Measurements from ENCODE around the gene RAD51C. TPM values are rescaled to one million over a fixed set of nuclear protein-coding genes. Genes with fewer than 3 reads are reported as not detected.

The RAD51C gene
- total RNA-seq, 4 donors from 2014 or later = 7.9 to 18.4 (median 15.0) TPM

DNA sequence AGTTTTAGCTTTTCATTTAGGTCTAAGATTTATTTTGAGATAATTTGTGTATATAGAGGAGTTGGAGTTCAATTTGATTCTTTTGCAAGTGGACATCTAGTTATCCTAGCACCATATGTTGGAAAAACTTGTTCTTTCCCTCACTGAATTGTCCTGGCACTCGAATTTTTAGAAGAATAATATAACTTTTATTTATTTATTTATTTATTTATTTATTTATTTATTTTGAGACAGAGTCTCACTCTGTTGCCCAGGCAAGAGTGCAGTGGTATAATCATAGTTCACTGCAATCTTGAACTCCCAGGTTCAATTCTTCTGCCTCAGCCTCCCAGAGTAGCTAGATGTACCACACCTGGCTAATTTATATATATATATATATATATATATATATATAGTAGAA is 92.7 kb downstream of the RAD51C start:
- WGBS, 2 donors = 48 to 70% methylated on average over 1 of the region's 1 CpG
- DNase-seq (ENCODE audit: low spot score in 2 of 2) = no peak
- intact Hi-C loops (cut with DNase I; ENCODE audit: low total_unique reads) = no loop called here
- H3K4me3 ChIP-seq (ENCODE audit: low read depth, poor library complexity, severe bottlenecking) = no peak overlapping the region
- TF ChIP-seq POLR2A (IDR thresholded peaks at IDR 0.05) = no peak
- TF ChIP-seq, protein P1, sequence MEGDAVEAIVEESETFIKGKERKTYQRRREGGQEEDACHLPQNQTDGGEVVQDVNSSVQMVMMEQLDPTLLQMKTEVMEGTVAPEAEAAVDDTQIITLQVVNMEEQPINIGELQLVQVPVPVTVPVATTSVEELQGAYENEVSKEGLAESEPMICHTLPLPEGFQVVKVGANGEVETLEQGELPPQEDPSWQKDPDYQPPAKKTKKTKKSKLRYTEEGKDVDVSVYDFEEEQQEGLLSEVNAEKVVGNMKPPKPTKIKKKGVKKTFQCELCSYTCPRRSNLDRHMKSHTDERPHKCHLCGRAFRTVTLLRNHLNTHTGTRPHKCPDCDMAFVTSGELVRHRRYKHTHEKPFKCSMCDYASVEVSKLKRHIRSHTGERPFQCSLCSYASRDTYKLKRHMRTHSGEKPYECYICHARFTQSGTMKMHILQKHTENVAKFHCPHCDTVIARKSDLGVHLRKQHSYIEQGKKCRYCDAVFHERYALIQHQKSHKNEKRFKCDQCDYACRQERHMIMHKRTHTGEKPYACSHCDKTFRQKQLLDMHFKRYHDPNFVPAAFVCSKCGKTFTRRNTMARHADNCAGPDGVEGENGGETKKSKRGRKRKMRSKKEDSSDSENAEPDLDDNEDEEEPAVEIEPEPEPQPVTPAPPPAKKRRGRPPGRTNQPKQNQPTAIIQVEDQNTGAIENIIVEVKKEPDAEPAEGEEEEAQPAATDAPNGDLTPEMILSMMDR (IDR thresholded peaks at IDR 0.05) = no peak

Other genes with a start within 250 kb of the RAD51C start
- under 1 TPM in 2 of 4 donors, not detected in 2; 0.08 to 0.10 TPM for gene HSF5, start 204.2 kb upstream of the RAD51C start, total RNA-seq
- gene MTMR4, start 178.0 kb upstream of the RAD51C start, total RNA-seq = 10 to 100 TPM; 37.6 to 50.2 (median 38.8) TPM
- under 1 TPM in 2 of 4 donors, not detected in 2; 0.26 to 0.44 TPM for gene TEX14, start 557 bp upstream of the RAD51C start, total RNA-seq
- under 1 TPM in 3 of 4 donors, not detected in 1; 0.06 to 0.21 (median 0.15) TPM for gene PPM1E, start 63.3 kb downstream of the RAD51C start, total RNA-seq

Data from lower leg skin (tissue), 4 donors.